ENCODE results near the gene CCDC61.
A peak's percentile ranks its signal among the peaks of the same experiment; 100 is the strongest.

CCDC61 gene

GRCh38 chr19:46043519-46043918, 48.3 kb downstream of the CCDC61 start:
- no peak overlapping the region for H3K27ac ChIP-seq (ENCODE audit: low read length)
- no peaks in the 10 kb centered on the region for H3K36me3 ChIP-seq (replicated peaks; ENCODE audit: low read depth, low read length)
- no peak overlapping the region for H3K4me3 ChIP-seq (ENCODE audit: low read length)
- no peak for TF ChIP-seq EZH2phosphoT487 (IDR thresholded peaks at IDR 0.05; ENCODE audit: low read depth)
- TF ChIP-seq, protein P1, sequence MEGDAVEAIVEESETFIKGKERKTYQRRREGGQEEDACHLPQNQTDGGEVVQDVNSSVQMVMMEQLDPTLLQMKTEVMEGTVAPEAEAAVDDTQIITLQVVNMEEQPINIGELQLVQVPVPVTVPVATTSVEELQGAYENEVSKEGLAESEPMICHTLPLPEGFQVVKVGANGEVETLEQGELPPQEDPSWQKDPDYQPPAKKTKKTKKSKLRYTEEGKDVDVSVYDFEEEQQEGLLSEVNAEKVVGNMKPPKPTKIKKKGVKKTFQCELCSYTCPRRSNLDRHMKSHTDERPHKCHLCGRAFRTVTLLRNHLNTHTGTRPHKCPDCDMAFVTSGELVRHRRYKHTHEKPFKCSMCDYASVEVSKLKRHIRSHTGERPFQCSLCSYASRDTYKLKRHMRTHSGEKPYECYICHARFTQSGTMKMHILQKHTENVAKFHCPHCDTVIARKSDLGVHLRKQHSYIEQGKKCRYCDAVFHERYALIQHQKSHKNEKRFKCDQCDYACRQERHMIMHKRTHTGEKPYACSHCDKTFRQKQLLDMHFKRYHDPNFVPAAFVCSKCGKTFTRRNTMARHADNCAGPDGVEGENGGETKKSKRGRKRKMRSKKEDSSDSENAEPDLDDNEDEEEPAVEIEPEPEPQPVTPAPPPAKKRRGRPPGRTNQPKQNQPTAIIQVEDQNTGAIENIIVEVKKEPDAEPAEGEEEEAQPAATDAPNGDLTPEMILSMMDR (IDR thresholded peaks at IDR 0.05; ENCODE audit: low read depth, low read length) = no peak
- H3K27me3 ChIP-seq (ENCODE audit: low read depth, low read length) = peaks cover 63% of the 10 kb centered on the region
- H3K4me1 ChIP-seq (ENCODE audit: low read length) = no peaks in the 10 kb centered on the region
- H4K20me1 ChIP-seq (ENCODE audit: insufficient read depth, low read length) = no peaks in the 10 kb centered on the region
- no peak overlapping the region for H3K4me2 ChIP-seq (ENCODE audit: low read length)
- H3K9me3 ChIP-seq (ENCODE audit: insufficient read depth, low read length) = no peaks in the 10 kb centered on the region
- H3K9ac ChIP-seq (ENCODE audit: low read length) = no peak overlapping the region
- H3K79me2 ChIP-seq (ENCODE audit: low read length) = no peaks in the 10 kb centered on the region
- H2AFZ ChIP-seq (ENCODE audit: low read depth, low read length) = no peak overlapping the region

DNA sequence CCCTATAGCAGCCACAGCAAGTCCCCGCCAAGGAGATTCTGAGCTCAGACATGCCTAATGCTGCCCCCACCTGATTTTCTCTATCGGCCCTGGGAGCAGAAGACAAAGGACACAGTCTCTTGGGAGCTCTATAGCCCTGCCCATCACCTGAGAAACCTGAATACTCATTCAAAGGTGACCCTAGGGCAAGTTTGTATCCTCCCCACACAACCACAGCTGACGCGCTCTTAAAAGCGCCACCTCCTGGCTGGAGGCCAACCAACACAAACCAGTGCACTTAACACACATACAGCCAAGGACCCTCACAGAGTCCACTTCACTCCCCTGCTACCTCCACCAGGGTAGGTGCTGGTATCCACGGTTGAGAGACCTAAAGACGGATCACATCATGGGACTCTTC, 54.3 kb downstream of the CCDC61 start:
- no peak overlapping the region for H2AFZ ChIP-seq (ENCODE audit: low read depth, low read length)
- no peaks in the 10 kb centered on the region for H3K9me3 ChIP-seq (ENCODE audit: insufficient read depth, low read length)
- H3K27me3 ChIP-seq (ENCODE audit: low read depth, low read length) = peaks cover 60% of the 10 kb centered on the region
- H3K4me3 ChIP-seq (ENCODE audit: low read length) = no peak overlapping the region
- H3K4me1 ChIP-seq (ENCODE audit: low read length) = no peaks in the 10 kb centered on the region
- H3K36me3 ChIP-seq (replicated peaks; ENCODE audit: low read depth, low read length) = no peaks in the 10 kb centered on the region
- no peaks in the 10 kb centered on the region for H4K20me1 ChIP-seq (ENCODE audit: insufficient read depth, low read length)
- TF ChIP-seq EZH2phosphoT487 (IDR thresholded peaks at IDR 0.05; ENCODE audit: low read depth) = no peak
- TF ChIP-seq, protein P1 (IDR thresholded peaks at IDR 0.05; ENCODE audit: low read depth, low read length) = peak; percentile 55
- no peaks in the 10 kb centered on the region for H3K79me2 ChIP-seq (ENCODE audit: low read length)
- no peak overlapping the region for H3K4me2 ChIP-seq (ENCODE audit: low read length)
- no peak overlapping the region for H3K27ac ChIP-seq (ENCODE audit: low read length)
- no peak overlapping the region for H3K9ac ChIP-seq (ENCODE audit: low read length)

- no peak overlapping the region for H3K4me2 ChIP-seq (ENCODE audit: low read length)
- H3K4me3 ChIP-seq (ENCODE audit: low read length) = no peak overlapping the region
- H3K79me2 ChIP-seq (ENCODE audit: low read length) = no peaks in the 10 kb centered on the region
- H3K36me3 ChIP-seq (replicated peaks; ENCODE audit: low read depth, low read length) = no peaks in the 10 kb centered on the region
- no peaks in the 10 kb centered on the region for H4K20me1 ChIP-seq (ENCODE audit: insufficient read depth, low read length)
- no peak overlapping the region for H3K9ac ChIP-seq (ENCODE audit: low read length)
- H3K9me3 ChIP-seq (ENCODE audit: insufficient read depth, low read length) = no peaks in the 10 kb centered on the region
- H3K27me3 ChIP-seq (ENCODE audit: low read depth, low read length) = peaks cover 59% of the 10 kb centered on the region
- no peaks in the 10 kb centered on the region for H3K4me1 ChIP-seq (ENCODE audit: low read length)
- H2AFZ ChIP-seq (ENCODE audit: low read depth, low read length) = no peak overlapping the region
- H3K27ac ChIP-seq (ENCODE audit: low read length) = no peak overlapping the region
- TF ChIP-seq, protein P1 (IDR thresholded peaks at IDR 0.05; ENCODE audit: low read depth, low read length) = no peak
- no peak for TF ChIP-seq EZH2phosphoT487 (IDR thresholded peaks at IDR 0.05; ENCODE audit: low read depth)
Measured at GRCh38 chr19:46052896-46053295, 57.6 kb downstream of the CCDC61 start.

GRCh38 chr19:46056536-46056935, 61.3 kb downstream of the CCDC61 start:
- H3K9ac ChIP-seq (ENCODE audit: low read length) = no peak overlapping the region
- no peaks in the 10 kb centered on the region for H3K36me3 ChIP-seq (replicated peaks; ENCODE audit: low read depth, low read length)
- H3K9me3 ChIP-seq (ENCODE audit: insufficient read depth, low read length) = peaks cover 9% of the 10 kb centered on the region
- peaks cover 51% of the 10 kb centered on the region for H3K27me3 ChIP-seq (ENCODE audit: low read depth, low read length)
- H3K4me2 ChIP-seq (ENCODE audit: low read length) = no peak overlapping the region
- H3K79me2 ChIP-seq (ENCODE audit: low read length) = no peaks in the 10 kb centered on the region
- no peaks in the 10 kb centered on the region for H3K4me1 ChIP-seq (ENCODE audit: low read length)
- no peak overlapping the region for H3K27ac ChIP-seq (ENCODE audit: low read length)
- H2AFZ ChIP-seq (ENCODE audit: low read depth, low read length) = no peak overlapping the region
- H3K4me3 ChIP-seq (ENCODE audit: low read length) = no peak overlapping the region
- TF ChIP-seq, protein P1 (IDR thresholded peaks at IDR 0.05; ENCODE audit: low read depth, low read length) = no peak
- no peak for TF ChIP-seq EZH2phosphoT487 (IDR thresholded peaks at IDR 0.05; ENCODE audit: low read depth)
- H4K20me1 ChIP-seq (ENCODE audit: insufficient read depth, low read length) = no peaks in the 10 kb centered on the region

Data from OCI-LY3 (cell line).